Measurements from ENCODE around the gene AP2M1. TPM values are rescaled to one million over a fixed set of nuclear protein-coding genes. Genes with fewer than 3 reads are reported as not detected.

Gene AP2M1
- total and polyA plus RNA-seq, 10 of the 15 experiments (the other 5 are each of a cell fraction or from before 2014, with no cell fraction given): 65.6 to 356 (median 161) TPM

DNA sequence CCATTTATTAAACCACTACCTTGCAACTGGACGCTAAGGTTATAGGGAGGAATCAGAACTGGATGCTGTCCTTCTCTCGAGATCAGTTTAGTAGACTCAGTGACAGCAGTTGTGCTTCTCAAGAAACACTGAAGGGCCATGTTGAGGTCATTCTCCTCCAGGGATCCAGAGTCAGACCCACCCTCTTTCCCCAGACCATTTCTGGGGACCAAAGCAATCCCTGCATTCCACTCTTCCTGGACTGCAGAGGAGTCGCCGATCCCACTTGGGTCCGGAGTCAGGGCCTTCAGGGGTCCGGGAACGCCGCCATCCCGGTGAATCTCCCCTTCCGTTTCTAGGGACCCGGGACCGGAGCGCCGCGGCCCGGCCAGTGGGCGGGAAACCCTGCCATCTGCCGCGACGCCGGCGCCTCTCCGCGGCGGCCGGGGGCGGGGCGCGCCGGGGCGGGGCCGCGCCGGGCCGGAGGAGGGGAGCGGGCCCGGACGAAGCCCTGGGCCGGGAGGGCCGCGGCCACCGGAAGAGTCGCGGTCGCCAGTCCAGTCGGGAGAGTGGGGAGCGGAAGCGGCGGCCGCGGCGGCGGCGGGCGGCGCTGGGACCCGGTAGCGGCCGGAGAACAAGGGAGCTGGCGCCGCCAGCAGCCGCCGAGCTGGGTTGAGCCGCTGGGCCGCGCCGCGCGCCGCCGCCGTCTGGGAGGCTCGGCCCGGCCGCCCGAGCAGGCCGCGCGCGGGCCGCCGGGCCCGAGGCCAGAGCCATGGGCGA is 19.6 kb upstream of the AP2M1 start, which contains the start of gene DVL3 (continued):
- TF ChIP-seq, protein P1, sequence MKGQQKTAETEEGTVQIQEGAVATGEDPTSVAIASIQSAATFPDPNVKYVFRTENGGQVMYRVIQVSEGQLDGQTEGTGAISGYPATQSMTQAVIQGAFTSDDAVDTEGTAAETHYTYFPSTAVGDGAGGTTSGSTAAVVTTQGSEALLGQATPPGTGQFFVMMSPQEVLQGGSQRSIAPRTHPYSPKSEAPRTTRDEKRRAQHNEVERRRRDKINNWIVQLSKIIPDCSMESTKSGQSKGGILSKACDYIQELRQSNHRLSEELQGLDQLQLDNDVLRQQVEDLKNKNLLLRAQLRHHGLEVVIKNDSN (IDR thresholded peaks at IDR 0.05; ENCODE audit: borderline replicate concordance, extremely low read length, insufficient read depth, low read depth, low read length): no peak
- no peak for TF ChIP-seq JUND (IDR thresholded peaks at IDR 0.05; ENCODE audit: low read depth, low read length)
- TF ChIP-seq, protein P2, sequence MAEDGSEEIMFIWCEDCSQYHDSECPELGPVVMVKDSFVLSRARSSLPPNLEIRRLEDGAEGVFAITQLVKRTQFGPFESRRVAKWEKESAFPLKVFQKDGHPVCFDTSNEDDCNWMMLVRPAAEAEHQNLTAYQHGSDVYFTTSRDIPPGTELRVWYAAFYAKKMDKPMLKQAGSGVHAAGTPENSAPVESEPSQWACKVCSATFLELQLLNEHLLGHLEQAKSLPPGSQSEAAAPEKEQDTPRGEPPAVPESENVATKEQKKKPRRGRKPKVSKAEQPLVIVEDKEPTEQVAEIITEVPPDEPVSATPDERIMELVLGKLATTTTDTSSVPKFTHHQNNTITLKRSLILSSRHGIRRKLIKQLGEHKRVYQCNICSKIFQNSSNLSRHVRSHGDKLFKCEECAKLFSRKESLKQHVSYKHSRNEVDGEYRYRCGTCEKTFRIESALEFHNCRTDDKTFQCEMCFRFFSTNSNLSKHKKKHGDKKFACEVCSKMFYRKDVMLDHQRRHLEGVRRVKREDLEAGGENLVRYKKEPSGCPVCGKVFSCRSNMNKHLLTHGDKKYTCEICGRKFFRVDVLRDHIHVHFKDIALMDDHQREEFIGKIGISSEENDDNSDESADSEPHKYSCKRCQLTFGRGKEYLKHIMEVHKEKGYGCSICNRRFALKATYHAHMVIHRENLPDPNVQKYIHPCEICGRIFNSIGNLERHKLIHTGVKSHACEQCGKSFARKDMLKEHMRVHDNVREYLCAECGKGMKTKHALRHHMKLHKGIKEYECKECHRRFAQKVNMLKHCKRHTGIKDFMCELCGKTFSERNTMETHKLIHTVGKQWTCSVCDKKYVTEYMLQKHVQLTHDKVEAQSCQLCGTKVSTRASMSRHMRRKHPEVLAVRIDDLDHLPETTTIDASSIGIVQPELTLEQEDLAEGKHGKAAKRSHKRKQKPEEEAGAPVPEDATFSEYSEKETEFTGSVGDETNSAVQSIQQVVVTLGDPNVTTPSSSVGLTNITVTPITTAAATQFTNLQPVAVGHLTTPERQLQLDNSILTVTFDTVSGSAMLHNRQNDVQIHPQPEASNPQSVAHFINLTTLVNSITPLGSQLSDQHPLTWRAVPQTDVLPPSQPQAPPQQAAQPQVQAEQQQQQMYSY (CRISPR knock-in tag; IDR thresholded peaks at IDR 0.05): no peak
- TF ChIP-seq NRF1 (conservative IDR thresholded peaks at IDR 0.05; ENCODE audit: low read depth, low read length): no peak
- TF ChIP-seq, protein P3, sequence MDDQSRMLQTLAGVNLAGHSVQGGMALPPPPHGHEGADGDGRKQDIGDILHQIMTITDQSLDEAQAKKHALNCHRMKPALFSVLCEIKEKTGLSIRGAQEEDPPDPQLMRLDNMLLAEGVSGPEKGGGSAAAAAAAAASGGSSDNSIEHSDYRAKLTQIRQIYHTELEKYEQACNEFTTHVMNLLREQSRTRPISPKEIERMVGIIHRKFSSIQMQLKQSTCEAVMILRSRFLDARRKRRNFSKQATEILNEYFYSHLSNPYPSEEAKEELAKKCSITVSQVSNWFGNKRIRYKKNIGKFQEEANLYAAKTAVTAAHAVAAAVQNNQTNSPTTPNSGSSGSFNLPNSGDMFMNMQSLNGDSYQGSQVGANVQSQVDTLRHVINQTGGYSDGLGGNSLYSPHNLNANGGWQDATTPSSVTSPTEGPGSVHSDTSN (IDR thresholded peaks at IDR 0.05; ENCODE audit: insufficient replicate concordance, low read depth, low read length): no peak
- TF ChIP-seq TAF1 (IDR thresholded peaks at IDR 0.05; ENCODE audit: borderline replicate concordance, low read depth, low read length): 0 out of 2 replicates have a peak, but pooled peaks have one; percentile 22
- no peak for TF ChIP-seq RUNX3 (IDR thresholded peaks at IDR 0.05; ENCODE audit: low read length)
- TF ChIP-seq BACH1 (IDR thresholded peaks at IDR 0.05; ENCODE audit: borderline replicate concordance): peak; percentile 72; the same call in 1 of the 2 replicates
- no peak for TF ChIP-seq SIN3A (IDR thresholded peaks at IDR 0.05; ENCODE audit: low read depth, low read length)
- peak; percentile 55; the same call in 1 of the 2 replicates for TF ChIP-seq POLR2A (IDR thresholded peaks at IDR 0.05; ENCODE audit: low read depth, low read length)
- TF ChIP-seq SMARCA5 (IDR thresholded peaks at IDR 0.05): no peak
- 0 out of 4 replicates have a peak, but pooled peaks of 1 of the 2 experiments have one; percentile 24 for TF ChIP-seq IKZF2 (IDR thresholded peaks at IDR 0.05)
- no peak for TF ChIP-seq CREM (IDR thresholded peaks at IDR 0.05; ENCODE audit: low read depth)
- TF ChIP-seq, protein P4, sequence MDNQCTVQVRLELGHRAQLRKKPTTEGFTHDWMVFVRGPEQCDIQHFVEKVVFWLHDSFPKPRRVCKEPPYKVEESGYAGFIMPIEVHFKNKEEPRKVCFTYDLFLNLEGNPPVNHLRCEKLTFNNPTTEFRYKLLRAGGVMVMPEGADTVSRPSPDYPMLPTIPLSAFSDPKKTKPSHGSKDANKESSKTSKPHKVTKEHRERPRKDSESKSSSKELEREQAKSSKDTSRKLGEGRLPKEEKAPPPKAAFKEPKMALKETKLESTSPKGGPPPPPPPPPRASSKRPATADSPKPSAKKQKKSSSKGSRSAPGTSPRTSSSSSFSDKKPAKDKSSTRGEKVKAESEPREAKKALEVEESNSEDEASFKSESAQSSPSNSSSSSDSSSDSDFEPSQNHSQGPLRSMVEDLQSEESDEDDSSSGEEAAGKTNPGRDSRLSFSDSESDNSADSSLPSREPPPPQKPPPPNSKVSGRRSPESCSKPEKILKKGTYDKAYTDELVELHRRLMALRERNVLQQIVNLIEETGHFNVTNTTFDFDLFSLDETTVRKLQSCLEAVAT (IDR thresholded peaks at IDR 0.05): 0 out of 2 replicates have a peak, but pooled peaks have one; percentile 6
- peak; percentile 21; the same call in 1 of the 2 replicates for TF ChIP-seq NR2C1 (IDR thresholded peaks at IDR 0.05)
- TF ChIP-seq, protein P5, sequence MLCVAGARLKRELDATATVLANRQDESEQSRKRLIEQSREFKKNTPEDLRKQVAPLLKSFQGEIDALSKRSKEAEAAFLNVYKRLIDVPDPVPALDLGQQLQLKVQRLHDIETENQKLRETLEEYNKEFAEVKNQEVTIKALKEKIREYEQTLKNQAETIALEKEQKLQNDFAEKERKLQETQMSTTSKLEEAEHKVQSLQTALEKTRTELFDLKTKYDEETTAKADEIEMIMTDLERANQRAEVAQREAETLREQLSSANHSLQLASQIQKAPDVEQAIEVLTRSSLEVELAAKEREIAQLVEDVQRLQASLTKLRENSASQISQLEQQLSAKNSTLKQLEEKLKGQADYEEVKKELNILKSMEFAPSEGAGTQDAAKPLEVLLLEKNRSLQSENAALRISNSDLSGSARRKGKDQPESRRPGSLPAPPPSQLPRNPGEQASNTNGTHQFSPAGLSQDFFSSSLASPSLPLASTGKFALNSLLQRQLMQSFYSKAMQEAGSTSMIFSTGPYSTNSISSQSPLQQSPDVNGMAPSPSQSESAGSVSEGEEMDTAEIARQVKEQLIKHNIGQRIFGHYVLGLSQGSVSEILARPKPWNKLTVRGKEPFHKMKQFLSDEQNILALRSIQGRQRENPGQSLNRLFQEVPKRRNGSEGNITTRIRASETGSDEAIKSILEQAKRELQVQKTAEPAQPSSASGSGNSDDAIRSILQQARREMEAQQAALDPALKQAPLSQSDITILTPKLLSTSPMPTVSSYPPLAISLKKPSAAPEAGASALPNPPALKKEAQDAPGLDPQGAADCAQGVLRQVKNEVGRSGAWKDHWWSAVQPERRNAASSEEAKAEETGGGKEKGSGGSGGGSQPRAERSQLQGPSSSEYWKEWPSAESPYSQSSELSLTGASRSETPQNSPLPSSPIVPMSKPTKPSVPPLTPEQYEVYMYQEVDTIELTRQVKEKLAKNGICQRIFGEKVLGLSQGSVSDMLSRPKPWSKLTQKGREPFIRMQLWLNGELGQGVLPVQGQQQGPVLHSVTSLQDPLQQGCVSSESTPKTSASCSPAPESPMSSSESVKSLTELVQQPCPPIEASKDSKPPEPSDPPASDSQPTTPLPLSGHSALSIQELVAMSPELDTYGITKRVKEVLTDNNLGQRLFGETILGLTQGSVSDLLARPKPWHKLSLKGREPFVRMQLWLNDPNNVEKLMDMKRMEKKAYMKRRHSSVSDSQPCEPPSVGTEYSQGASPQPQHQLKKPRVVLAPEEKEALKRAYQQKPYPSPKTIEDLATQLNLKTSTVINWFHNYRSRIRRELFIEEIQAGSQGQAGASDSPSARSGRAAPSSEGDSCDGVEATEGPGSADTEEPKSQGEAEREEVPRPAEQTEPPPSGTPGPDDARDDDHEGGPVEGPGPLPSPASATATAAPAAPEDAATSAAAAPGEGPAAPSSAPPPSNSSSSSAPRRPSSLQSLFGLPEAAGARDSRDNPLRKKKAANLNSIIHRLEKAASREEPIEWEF (IDR thresholded peaks at IDR 0.05; ENCODE audit: insufficient replicate concordance, low read depth, low read length): no peak
- TF ChIP-seq ASH2L (IDR thresholded peaks at IDR 0.05; ENCODE audit: borderline replicate concordance, low read depth): no peak

Data from GM12878 (cell line).